ENCODE measurements around the gene TAF4B.

GRCh38 chr18:26196605-26197004 is 29.6 kb upstream of the TAF4B start:
- no peak for TF ChIP-seq PRDM15 (CRISPR knock-in tag; IDR thresholded peaks at IDR 0.05)
- TF ChIP-seq EZH2 (IDR thresholded peaks at IDR 0.05; ENCODE audit: borderline replicate concordance, control insufficient read depth, low read depth, low read length): no peak
- no peak for TF ChIP-seq CTCF (IDR thresholded peaks at IDR 0.05 in 2 of 3, conservative IDR thresholded peaks at IDR 0.05 in 1 of 3; ENCODE audit: control insufficient read depth in 2 of 3, extremely low read depth in 1 of 3, insufficient read depth in 1 of 3, low read depth in 3 of 3, low read length in 3 of 3)
- no peak for TF ChIP-seq PBX3 (IDR thresholded peaks at IDR 0.05; ENCODE audit: insufficient replicate concordance, low read depth, low read length)
- TF ChIP-seq RAD21 (IDR thresholded peaks at IDR 0.05; ENCODE audit: insufficient read depth, low read depth, low read length): no peak
- no peak for TF ChIP-seq TARDBP (IDR thresholded peaks at IDR 0.05; ENCODE audit: borderline replicate concordance)
- no peak for TF ChIP-seq LARP7 (IDR thresholded peaks at IDR 0.05)
- no peak for TF ChIP-seq ZBTB33 (IDR thresholded peaks at IDR 0.05)

All from GM12878 (cell line).